NK-92 (cell line): ENCODE data around the gene SYT2.
"Not testable (repeated sequence)": the region's sequence is repeated elsewhere in the genome, so short reads cannot be mapped to it uniquely, and the experiment has no call there.

Source experiments
- DNase-seq: peaks from one replicate; lab custom pipeline; 2025; ENCODE audit not compliant: unreplicated experiment; lab: John Stamatoyannopoulos, UW

SYT2 gene

GRCh38 chr1:202599669-202600431 lies 110.4 kb downstream of the SYT2 start:
- no peak for DNase-seq

DNA sequence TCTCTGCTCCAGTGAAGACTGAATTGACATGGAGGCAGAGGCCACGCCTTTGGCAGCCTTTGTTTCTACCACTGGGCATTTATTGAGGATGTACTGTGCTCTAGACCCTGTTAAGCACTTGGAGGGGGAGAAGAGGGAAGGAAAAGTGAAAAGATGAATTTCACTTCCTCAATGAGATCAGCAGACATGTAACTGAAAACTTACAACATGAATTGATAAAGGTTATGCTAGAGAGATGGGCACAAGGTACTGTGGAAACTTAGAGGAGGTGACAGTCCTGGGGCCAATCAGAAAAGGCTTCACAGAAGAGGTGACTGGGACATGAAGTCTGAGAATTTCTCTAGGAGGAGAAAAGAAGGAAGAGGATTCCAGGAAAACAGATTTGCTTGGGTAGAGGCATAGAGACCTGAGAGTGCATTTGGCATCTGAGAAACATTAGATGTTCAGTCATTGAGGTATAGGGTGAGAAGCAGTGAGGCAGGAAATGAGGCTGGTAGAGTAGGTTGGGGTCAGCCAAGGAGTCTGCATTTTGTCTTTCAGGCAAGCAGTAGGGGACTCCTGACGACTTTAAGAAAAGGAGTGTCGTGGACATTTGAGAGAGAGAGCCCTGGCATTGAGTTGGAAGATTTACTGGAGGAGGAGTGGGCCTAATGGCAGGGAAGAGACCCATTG lies 113.0 kb downstream of the SYT2 start:
- DNase-seq = no peak

DNA sequence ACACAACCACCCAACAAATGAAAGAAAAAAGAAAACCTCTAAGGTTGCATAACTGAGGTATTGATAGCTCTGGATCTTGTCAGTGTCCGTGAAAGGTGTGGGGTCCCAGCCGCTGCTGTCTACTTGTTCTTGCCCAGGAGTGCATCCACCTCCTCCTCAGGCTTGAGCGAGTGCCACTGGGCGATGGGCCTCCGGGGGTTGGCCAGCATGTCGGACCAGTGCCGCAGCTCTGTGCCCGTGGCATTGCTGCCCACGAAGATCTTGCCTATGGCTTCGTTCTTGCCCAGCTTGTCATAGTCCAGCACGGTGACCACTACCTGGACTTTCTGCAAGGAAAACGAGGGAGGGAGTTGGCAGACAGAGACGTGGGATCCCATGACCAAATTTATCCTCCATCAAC lies 113.6 kb downstream of the SYT2 start:
- no peak for DNase-seq

DNA sequence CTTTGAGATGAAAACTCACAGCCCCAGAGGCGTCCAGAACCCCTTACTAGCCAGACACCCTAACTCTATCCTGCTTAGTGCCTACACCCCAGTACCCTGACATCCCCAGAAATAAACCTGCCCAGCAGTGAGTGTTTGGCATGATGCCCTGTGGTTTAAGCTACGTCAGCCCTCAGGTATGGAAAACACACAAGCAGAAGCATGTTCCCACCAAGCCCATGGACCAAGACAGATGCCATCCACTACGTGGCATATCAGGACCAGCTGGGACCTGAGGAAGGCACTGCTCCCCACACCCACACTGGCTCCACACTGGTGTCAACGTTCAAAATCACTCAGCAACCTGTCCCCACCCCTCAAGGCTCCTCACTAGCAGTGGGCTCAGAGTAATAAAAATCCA lies 116.4 kb downstream of the SYT2 start:
- no peak for DNase-seq

GRCh38 chr1:202592146-202592545 lies 118.1 kb downstream of the SYT2 start:
- DNase-seq = no peak

DNA sequence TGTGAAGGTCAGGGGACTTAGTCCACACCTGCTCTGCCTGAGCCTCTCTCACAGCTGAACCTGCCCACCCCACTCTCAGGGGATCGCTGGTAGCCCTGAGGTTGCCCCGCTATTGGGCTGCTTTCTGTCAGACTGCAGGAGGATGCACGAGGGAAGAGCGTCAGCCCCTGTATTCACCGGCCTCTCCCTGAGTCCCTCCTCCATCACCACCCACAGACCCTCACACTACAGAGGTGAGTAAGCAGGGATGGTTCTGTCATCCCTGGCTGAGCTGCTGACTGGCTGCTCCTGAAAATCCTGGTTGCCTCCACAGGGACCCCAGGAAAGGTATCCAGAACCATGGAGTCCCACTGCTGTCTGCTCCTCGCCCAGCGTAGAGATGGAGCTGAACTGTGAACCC lies 118.7 kb downstream of the SYT2 start:
- no peak for DNase-seq

DNA sequence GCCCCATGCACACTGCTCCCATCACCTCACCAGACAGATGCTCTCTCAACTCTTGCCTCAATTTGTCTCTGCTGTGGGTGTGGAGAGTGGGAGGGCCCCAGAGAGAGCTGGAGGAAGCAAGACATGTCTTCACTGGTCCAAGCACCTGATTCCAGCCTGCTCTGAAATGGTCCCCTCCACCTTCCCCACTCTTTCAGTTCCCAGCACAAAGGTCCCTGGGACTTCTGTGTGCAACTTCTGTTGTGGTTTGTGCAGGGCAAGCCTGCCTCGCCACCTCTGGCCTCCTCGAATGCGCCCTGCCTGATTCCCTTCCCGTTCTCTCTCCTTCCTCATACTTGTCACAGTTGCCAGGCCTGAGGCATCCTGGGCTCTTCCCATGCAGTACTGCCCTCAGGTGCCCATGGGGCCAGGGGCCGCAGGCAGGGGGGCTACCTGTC lies 119.3 kb downstream of the SYT2 start:
- no peak for DNase-seq

DNA sequence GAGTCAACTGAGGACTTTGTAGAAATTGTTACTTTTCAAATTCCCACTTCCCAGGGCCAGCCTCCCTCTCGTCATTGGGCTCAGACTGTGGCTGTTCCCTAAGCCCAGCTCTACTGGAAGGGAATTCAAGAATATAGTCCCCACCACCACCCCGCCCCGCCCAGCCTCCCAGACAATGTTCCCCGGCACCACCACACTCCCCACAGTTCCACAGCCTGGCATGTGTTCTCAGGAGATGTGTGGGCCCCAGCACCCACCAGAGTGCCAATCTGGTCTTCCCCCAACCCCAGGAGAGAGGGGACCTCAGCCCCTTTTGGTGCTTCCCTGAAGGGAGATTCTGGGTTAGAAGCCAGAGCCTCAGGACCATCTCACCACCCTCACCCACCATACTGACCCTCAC lies 120.1 kb downstream of the SYT2 start:
- no peak for DNase-seq

DNA sequence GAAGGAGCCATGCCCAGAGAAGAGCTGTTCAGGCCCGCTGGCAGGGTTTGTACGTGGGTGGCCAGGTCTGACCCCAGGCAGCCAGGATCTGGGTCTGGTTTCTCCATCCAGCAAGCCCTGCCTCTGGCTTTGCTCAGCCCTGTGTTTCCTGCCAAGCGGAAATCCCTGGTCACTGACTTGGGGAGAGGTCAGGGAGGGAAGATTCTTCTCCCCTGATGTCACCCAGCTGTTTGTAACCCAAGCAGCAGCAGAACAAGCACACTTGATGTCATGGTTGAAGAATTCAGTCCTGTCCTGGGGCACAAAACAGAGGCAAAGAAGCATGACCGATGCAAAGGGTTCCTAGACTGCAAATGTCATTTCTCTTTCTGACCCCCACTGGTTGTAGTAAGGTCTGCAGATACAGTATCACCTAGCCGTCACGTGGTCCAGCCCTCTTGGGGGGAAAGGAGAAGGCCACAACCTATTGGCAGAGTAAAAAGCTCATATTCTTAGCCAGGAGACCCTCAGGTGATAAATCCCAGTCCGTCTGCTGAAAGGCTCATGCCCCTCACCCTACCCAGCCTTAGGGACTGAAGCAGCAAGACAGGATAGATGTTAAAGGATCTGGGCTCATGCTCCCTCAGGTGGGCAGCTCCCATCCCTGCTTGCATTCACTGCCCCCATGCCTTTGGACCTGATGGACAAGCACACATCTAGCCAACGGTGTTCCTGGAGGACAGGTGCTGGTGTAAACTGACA lies 120.9 kb downstream of the SYT2 start:
- DNase-seq = no peak

DNA sequence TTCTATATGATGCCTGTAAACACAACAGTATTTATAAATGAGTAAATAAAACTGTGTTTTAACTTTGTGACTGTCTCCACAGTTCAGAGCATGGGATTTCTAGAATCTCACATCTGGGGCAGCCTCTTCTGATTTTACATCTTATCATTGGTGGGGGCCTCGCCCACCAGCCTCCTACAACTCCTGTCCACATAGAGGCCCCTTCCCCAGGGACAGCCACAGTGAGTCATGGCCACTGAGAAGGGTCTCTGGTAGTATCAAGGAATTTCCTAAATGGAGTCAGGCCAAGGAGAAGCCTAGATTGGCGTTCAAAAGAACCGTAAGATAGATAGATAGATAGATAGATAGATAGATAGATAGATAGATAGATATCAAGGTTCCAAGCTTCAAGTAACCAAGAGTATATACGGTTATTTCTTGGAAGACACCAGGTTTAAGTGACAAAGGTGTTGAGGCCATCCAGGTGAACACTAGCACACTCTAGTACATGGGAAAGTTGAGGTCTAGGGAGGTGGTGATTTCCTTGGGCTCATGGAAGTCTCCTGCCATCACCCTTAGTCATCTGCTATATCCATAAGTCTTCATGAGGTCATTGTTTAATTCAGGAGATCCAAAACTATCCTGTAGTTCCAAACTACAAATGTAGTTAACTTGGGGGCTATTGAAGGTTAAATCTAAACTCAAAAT lies 121.6 kb downstream of the SYT2 start:
- DNase-seq = no peak

GRCh38 chr1:202587859-202588485 lies 122.3 kb downstream of the SYT2 start:
- DNase-seq = no peak

DNA sequence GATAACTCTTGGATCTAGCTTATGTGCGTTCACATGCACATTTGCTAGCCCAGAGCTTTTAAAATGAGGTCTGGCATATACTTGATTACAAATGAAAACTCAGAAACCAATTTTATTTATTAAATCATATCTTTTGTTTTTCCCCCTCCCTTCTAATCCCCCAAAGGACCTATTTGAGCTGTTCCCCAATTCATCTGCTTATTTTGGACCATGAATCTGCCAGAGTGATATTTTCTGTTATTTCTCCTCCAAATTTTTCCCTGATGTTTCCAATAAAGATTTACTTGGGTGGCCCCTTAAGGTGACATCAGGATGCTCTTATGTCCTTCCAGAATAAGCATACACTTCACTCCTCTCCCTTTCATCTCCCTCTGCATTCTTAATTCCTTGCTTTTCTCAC lies 123.4 kb downstream of the SYT2 start:
- no peak for DNase-seq

DNA sequence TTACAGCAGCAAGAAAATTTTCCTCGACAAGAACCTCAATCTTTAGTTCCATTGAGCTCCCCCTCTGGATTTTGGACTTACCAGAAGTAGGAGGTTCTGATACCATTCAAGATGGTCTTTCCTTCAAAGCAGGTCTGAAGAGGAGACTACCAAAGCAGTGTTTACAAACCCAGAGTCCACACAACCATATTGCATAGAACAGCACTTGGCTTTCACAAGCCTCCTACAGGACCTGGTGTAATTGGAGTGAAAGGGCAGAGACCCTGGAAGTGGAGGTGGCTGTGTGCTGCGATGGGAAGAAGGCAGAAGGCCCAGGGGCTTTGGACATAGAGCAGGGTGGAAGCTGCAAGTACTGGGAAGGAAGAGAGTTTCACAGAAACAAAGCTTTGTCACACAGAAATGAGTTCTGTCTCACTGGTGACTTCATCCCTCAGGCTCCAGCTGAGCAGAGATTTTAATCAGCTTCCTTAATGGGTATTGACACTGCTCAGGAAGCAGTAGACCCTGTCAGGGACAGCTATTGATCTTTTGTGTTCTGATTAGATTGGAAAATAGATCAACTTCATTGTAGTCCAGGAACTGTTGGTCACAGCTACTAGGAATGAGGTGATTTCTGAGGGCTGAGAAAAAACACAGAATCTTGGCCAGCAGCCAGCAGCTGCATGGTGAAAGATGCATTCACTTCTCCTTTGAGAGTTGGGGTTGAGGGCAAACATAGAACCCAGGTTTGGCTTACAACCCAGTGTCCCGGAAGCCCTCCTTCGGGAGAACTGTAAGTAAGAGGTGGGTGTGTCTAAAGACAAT lies 124.0 kb downstream of the SYT2 start:
- no peak for DNase-seq

DNA sequence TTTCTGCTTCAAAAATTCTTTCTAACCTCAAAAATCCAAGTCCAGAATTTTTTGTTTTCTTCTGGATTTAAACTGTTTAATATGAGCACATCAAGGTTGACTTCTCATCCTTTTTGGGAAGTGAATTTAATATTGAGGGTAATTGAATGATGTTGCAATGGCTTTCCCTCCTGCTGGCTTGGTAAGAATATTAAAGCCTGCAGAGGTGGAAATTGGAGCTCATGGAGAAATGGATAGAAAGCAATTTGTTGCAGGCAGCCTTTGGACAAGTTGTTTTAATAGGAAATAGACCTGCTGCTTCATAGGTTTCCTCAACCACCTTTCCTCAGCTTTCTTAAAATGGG lies 124.7 kb downstream of the SYT2 start:
- DNase-seq = no peak

DNA sequence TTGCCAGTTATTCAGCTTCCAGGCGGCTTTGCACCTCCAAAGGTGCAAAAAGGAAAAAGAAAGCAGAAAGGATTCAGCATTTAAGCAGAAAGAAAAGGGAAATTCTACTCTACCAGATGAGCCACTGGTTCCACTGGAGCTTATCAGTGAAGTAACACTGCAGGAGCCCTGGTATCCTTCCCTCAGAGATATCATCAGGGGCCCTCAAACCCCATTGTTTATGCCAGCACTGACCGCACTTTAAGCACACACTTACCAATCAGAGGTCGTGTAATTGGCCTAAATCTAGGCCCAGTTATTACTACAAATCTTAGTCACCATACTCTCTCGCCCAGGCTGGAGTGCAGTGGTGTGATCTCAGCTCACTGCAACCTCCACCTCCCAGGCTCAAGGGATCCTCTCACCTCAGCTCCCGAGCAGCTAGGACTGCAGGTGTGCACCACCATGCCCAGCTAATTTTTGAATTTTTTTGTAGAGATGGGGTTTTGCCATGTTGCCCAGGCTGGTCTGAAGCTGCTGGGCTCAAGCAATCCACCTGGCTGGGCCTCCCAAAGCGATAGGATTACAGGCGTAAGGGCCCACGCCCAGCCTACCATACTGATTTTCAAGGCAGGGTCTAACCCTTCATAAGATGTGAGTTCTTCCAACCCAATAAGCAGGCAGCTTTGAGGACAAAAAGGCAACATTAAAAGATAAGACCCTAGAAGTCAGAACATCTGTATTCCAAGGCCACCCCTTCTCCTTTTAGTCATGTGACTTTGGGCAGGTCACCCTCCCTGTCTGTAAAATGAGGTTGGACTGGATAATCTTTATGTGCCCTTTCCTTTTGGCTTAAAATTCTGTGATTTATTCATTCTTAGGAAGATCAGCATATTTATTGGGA lies 125.3 kb downstream of the SYT2 start:
- no peak for DNase-seq

GRCh38 chr1:202582350-202582749 lies 127.9 kb downstream of the SYT2 start:
- not testable (repeated sequence) for DNase-seq

GRCh38 chr1:202580619-202581018 lies 129.6 kb downstream of the SYT2 start:
- no peak for DNase-seq

DNA sequence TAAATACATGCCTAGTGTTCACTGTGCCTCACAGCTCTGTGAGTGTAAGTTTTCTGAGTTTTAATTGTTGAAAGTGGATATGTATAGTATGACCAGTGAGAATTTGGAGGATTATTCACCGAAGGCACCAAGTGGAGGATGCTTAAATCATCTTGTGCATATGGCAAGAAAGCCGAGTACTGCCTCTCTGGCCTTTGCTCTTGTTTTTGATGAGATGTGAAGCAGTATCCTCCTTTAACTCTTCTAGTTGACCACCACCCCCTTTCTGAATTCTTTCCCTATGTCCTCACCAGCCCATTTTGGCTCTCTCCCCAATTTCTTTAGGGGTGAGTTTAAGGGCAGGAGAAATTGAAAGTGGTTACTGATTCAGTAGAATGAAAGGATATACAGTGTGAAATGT lies 130.4 kb downstream of the SYT2 start:
- no peak for DNase-seq

DNA sequence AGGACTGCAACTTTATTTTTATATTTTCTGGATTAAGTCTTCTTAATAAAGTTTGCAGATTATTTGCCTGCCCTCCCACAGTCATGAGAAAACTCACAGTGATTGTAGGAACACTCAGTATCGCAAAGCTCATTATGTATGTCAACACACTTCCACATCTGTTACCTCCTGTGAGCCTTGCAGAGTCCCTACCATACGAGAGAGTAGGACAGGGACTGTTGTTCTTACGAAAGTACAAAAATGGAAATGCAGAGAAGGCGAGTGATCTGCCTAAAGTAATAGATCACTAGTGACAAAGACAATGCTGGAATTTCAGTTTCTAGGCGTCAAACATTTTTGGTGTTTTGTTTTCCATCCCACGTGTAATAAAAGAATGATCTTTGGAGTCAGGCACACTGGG lies 131.7 kb downstream of the SYT2 start:
- no peak for DNase-seq
